ENCODE results near the gene KRTAP12-3. TPM values are rescaled to one million over a fixed set of nuclear protein-coding genes. Genes with fewer than 3 reads are reported as not detected.

The KRTAP12-3 gene
- total RNA-seq, 4 donors from 2014 or later = 3.2 to 11.5 TPM; not detected in 2

- Histone ChIP-seq H3K9me3 (peaks cover 3% of the 10 kb centered on the region), H3K27ac (no peak overlapping the region), H3K36me3 (no peaks in the 10 kb centered on the region), H3K27me3 (no peaks in the 10 kb centered on the region), H3K4me3 (no peak overlapping the region), H3K4me1 (no peaks in the 10 kb centered on the region)
- DNase-seq (ENCODE audit: low spot score in 2 of 2) = no peak
- TF ChIP-seq CTCF (IDR thresholded peaks at IDR 0.05) (no peak), EP300 (IDR thresholded peaks at IDR 0.05) (no peak), POLR2A (IDR thresholded peaks at IDR 0.05) (no peak), POLR2AphosphoS5 (IDR thresholded peaks at IDR 0.05) (no peak)
- 85% methylated on average over 5 of the region's 5 CpGs for WGBS
These were observed 7.0 kb downstream of the KRTAP12-3 start for GRCh38 chr21:44664691-44665090.

GRCh38 chr21:44666401-44667320 lies 8.9 kb downstream of the KRTAP12-3 start, which contains the start of gene KRTAP12-2:
Gene KRTAP12-2 (minus strand): TSS chr21:44666927. CDS start chr21:44666886, 41 bp downstream.
- Histone ChIP-seq H3K36me3 (no peaks in the 10 kb centered on the region), H3K27ac (no peak within 1 kb of the TSS), H3K27me3 (no peaks in the 10 kb centered on the region), H3K9me3 (peaks cover 10% of the 10 kb centered on the region), H3K4me1 (no peaks in the 10 kb centered on the region), H3K4me3 (no peak within 1 kb of the TSS)
- DNase-seq (ENCODE audit: low spot score in 2 of 2) = no peak
- TF ChIP-seq CTCF (IDR thresholded peaks at IDR 0.05) (no peak), POLR2AphosphoS5 (IDR thresholded peaks at IDR 0.05) (no peak), POLR2A (IDR thresholded peaks at IDR 0.05) (no peak), EP300 (IDR thresholded peaks at IDR 0.05) (no peak)
- WGBS = 57% methylated on average over 13 of the region's 19 CpGs

- WGBS = 81% methylated on average over 1 of the region's 1 CpG
- Histone ChIP-seq H3K9me3 (peaks cover 10% of the 10 kb centered on the region), H3K36me3 (no peaks in the 10 kb centered on the region), H3K4me3 (no peak overlapping the region), H3K27me3 (no peaks in the 10 kb centered on the region), H3K27ac (no peak overlapping the region), H3K4me1 (no peaks in the 10 kb centered on the region)
- DNase-seq (ENCODE audit: low spot score in 2 of 2) = no peak
- TF ChIP-seq EP300 (IDR thresholded peaks at IDR 0.05) = no peak
These were observed 9.9 kb downstream of the KRTAP12-3 start for GRCh38 chr21:44667612-44668011.

- no peak for TF ChIP-seq POLR2A (IDR thresholded peaks at IDR 0.05)
- no peak for TF ChIP-seq CTCF (IDR thresholded peaks at IDR 0.05)
- no peak for TF ChIP-seq EP300 (IDR thresholded peaks at IDR 0.05)
- no peak for TF ChIP-seq POLR2AphosphoS5 (IDR thresholded peaks at IDR 0.05)
- no peaks in the 10 kb centered on the region for H3K27me3 ChIP-seq
- H3K9me3 ChIP-seq = peaks cover 7% of the 10 kb centered on the region
- no peaks in the 10 kb centered on the region for H3K4me1 ChIP-seq
- no peak for DNase-seq (ENCODE audit: low spot score in 2 of 2)
- no peak overlapping the region for H3K4me3 ChIP-seq
- no peak overlapping the region for H3K27ac ChIP-seq
- no peaks in the 10 kb centered on the region for H3K36me3 ChIP-seq
- 95% methylated on average over 2 of the region's 3 CpGs for WGBS
These were observed 13.1 kb downstream of the KRTAP12-3 start for GRCh38 chr21:44670642-44671432.

- 90% methylated on average over 1 of the region's 1 CpG for WGBS
- Histone ChIP-seq H3K4me1 (no peaks in the 10 kb centered on the region), H3K4me3 (no peak overlapping the region), H3K27ac (no peak overlapping the region), H3K27me3 (no peaks in the 10 kb centered on the region), H3K9me3 (peaks cover 7% of the 10 kb centered on the region), H3K36me3 (no peaks in the 10 kb centered on the region)
- no peak for DNase-seq (ENCODE audit: low spot score in 2 of 2)
- no peak for TF ChIP-seq POLR2A (IDR thresholded peaks at IDR 0.05)
- no peak for TF ChIP-seq EP300 (IDR thresholded peaks at IDR 0.05)
- TF ChIP-seq CTCF (IDR thresholded peaks at IDR 0.05) = no peak
- TF ChIP-seq POLR2AphosphoS5 (IDR thresholded peaks at IDR 0.05) = no peak
These were observed 14.2 kb downstream of the KRTAP12-3 start for GRCh38 chr21:44671911-44672310.
